Coronary artery (tissue), 2 donors: ENCODE measurements around the gene CDC42BPB.
"Not testable (repeated sequence)": the region's sequence is repeated elsewhere in the genome, so short reads cannot be mapped to it uniquely, and the experiment has no call there.

Source experiments
- DNase-seq: peaks from one replicate; pipeline ENCODE4 v3.0.0-alpha.2; 2017; ENCODE audit warnings: low spot score
- H3K27ac ChIP-seq, 2 donors: fragments of 200-600 bp; sonication (generic); one replicate each; pipeline ENCODE4 v1.5.1; 2016 to 2019
- H3K4me3 ChIP-seq: fragments of 200-600 bp; sonication (generic); 2 replicates; pipeline ENCODE4 v1.5.1; 2016; ENCODE audit warnings: mild to moderate bottlenecking, moderate library complexity
- TF ChIP-seq, protein P1 (sequence below): fragments of 200-600 bp; sonication (generic); IDR thresholded peaks from one replicate; pipeline ENCODE4 v1.5.1; 2019; ENCODE audit warnings: antibody characterized with exemption

CDC42BPB gene

GRCh38 chr14:103055695-103056094, 1.7 kb downstream of the CDC42BPB start:
- no peak for DNase-seq
- Histone ChIP-seq H3K4me3 (peak overlapping the region; percentile 82), H3K27ac (peak overlapping the region; percentile 32 to 40)
- TF ChIP-seq, protein P1, sequence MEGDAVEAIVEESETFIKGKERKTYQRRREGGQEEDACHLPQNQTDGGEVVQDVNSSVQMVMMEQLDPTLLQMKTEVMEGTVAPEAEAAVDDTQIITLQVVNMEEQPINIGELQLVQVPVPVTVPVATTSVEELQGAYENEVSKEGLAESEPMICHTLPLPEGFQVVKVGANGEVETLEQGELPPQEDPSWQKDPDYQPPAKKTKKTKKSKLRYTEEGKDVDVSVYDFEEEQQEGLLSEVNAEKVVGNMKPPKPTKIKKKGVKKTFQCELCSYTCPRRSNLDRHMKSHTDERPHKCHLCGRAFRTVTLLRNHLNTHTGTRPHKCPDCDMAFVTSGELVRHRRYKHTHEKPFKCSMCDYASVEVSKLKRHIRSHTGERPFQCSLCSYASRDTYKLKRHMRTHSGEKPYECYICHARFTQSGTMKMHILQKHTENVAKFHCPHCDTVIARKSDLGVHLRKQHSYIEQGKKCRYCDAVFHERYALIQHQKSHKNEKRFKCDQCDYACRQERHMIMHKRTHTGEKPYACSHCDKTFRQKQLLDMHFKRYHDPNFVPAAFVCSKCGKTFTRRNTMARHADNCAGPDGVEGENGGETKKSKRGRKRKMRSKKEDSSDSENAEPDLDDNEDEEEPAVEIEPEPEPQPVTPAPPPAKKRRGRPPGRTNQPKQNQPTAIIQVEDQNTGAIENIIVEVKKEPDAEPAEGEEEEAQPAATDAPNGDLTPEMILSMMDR: no peak

DNA sequence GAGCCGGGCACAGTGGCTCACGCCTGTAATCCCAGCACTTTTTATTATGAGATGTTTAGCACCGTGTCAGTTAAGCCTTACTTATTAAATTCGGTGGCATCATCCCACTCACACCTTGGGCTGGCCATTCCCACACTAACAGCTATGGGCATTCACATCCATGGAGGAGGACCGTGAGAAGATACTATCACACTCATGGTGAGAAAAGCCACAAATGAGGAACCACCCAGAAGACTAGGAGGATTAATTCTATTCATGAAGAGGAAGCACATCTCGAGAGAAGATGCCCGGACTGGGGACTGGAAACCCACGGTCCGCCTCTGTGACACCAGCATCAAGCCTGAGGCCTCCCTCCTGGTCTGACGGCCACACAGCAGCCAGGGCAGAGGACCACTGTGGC, 4.9 kb downstream of the CDC42BPB start:
- H3K4me3 ChIP-seq: no peak overlapping the region
- DNase-seq: no peak
- TF ChIP-seq, protein P1: no peak
- no peak overlapping the region for H3K27ac ChIP-seq

DNA sequence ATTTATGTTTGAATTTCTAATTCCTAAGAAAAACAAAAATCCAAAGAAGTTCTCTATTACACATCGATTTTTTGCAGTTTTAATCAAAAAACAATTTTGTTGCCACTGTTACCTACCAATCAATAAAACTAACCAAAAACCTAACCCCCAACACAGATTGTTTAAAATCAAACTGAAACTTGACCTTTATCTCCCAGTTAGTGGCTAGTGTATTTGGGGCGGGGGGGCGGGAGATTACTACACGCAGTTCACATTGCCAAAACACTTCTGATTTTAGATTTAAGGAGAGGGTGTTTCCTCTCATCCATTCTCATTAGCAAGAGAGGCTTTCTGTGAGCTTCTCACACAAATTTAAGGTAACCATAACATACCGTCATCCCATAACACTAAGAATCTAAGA, 6.4 kb downstream of the CDC42BPB start:
- DNase-seq: no peak
- Histone ChIP-seq H3K27ac (no peak overlapping the region), H3K4me3 (no peak overlapping the region)
- TF ChIP-seq, protein P1: no peak

GRCh38 chr14:103047453-103047852, 9.9 kb downstream of the CDC42BPB start:
- not testable (repeated sequence) for DNase-seq, H3K27ac ChIP-seq, H3K4me3 ChIP-seq

GRCh38 chr14:103045371-103045869, 11.9 kb downstream of the CDC42BPB start:
- no peak for DNase-seq
- Histone ChIP-seq H3K4me3 (no peak overlapping the region), H3K27ac (no peak overlapping the region)
- TF ChIP-seq, protein P1: no peak

DNA sequence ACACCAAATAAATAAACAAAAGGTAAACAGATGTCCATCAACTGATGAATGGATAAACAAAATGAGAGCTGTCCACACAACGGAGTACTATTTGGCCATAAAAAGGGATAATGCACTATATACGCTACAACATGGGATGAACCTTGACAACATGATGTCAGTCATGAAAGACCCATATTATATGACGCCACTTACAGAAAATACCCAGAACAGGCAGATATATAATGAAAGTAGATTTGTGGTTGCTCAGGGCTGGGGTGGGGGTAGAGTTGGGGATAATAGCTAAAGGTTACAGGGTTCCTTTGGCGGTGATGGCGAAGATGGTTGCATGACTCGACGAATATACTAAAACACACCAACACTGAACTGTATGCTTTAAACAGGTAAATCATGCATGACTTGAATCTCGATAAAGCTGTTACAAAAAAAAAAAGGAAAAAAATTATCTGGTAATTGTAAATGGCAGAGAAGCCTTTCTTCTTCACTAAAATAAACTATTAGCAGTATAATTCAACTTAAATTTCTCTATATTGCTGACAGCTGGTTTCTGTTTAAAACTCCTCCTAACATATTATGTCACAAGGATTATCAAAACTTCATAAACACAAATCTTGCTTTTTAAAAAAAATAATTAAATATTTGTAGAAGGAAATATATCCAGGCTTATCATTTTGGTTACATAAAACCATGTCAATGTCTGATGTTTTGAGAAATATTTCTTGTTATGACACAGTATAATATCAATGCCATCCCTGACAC, 13.9 kb downstream of the CDC42BPB start:
- TF ChIP-seq, protein P1: no peak
- H3K4me3 ChIP-seq: no peak overlapping the region
- no peak for DNase-seq
- H3K27ac ChIP-seq: no peak overlapping the region

DNA sequence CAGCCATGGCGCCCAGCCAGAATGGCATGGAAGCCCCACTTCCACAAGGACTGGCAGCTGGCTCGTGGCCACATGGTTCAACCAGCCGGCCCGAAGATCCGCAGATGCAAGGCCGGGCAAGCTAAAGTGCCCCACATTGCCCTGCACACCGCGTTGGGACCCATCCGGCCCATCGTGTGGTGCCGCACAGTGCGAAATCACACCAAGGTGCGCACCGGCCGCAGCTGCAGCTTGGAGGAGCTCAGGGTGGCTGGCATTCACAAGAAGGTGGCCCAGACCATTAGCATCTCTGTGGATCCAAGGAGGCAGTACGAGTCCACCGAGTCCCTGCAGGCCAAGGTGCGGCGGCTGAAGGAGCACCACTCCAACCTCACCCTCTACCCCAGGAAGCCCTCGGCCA, 15.9 kb downstream of the CDC42BPB start:
- DNase-seq: no peak
- H3K4me3 ChIP-seq: no peak overlapping the region
- no peak overlapping the region for H3K27ac ChIP-seq
- TF ChIP-seq, protein P1: no peak
